ENCODE measurements around the gene STAT2. TPM values are rescaled to one million over a fixed set of nuclear protein-coding genes. Genes with fewer than 3 reads are reported as not detected.

Gene STAT2
- total and polyA plus RNA-seq, 4 donors = 64.8 to 218 (median 103) TPM

Small RNAs within 50 kb of the gene (small RNA-seq; reads per million reads assigned to genes)
- not detected for gene RNU7-40P (ENCODE audit: low replicate concordance)

Other genes with a start within 250 kb of the STAT2 start
- gene RPL41, start 243.5 kb downstream of the STAT2 start, total RNA-seq = 1,000 to 10,000 TPM; 1,569 to 3,132 TPM
- gene RPL41, start 243.5 kb downstream of the STAT2 start, polyA plus RNA-seq = 1,000 to 10,000 TPM; 4,690 to 5,737 TPM
- gene ZC3H10, start 241.8 kb downstream of the STAT2 start, total RNA-seq = 1 to 10 TPM; 2.5 to 7.9 TPM
- gene ZC3H10, start 241.8 kb downstream of the STAT2 start, polyA plus RNA-seq = 1 to 10 TPM; 3.1 to 3.5 TPM
- 100 to 1,000 TPM in 1 of 2 donors, 10 to 100 TPM in 1; 57.4 to 131 TPM for gene ESYT1, start 231.8 kb downstream of the STAT2 start, total RNA-seq
- 10 to 100 TPM; 23.5 to 71.0 TPM for gene ESYT1, start 231.8 kb downstream of the STAT2 start, polyA plus RNA-seq
- gene MYL6B, start 207.5 kb downstream of the STAT2 start, total RNA-seq = 10 to 100 TPM; 39.1 to 46.1 TPM
- gene MYL6B, start 207.5 kb downstream of the STAT2 start, polyA plus RNA-seq = 10 to 100 TPM; 20.7 to 40.3 TPM
- 1,000 to 10,000 TPM; 1,471 to 1,783 TPM for gene MYL6, start 201.7 kb downstream of the STAT2 start, total RNA-seq
- 1,000 to 10,000 TPM; 2,612 to 3,593 TPM for gene MYL6, start 201.7 kb downstream of the STAT2 start, polyA plus RNA-seq
- gene SMARCC2, start 170.6 kb downstream of the STAT2 start, total RNA-seq = 10 to 100 TPM; 66.5 to 97.5 TPM
- 10 to 100 TPM; 23.9 to 29.0 TPM for gene SMARCC2, start 170.6 kb downstream of the STAT2 start, polyA plus RNA-seq
- 10 to 100 TPM; 49.5 to 54.6 TPM for gene RNF41, start 138.2 kb downstream of the STAT2 start, total RNA-seq
- 10 to 100 TPM; 18.1 to 40.6 TPM for gene RNF41, start 138.2 kb downstream of the STAT2 start, polyA plus RNA-seq
- gene NABP2, start 135.8 kb downstream of the STAT2 start, total RNA-seq = 10 to 100 TPM; 11.3 to 31.4 TPM
- gene NABP2, start 135.8 kb downstream of the STAT2 start, polyA plus RNA-seq = 10 to 100 TPM; 22.1 to 23.8 TPM
- 1 to 10 TPM in 1 of 2 donors, under 1 TPM in 1; 0.71 to 1.1 TPM for gene SLC39A5, start 130.1 kb downstream of the STAT2 start, total RNA-seq
- under 1 TPM; 0.13 to 0.20 TPM for gene SLC39A5, start 130.1 kb downstream of the STAT2 start, polyA plus RNA-seq
- gene ANKRD52, start 101.7 kb downstream of the STAT2 start, total RNA-seq = 10 to 100 TPM; 25.9 to 38.1 TPM
- gene ANKRD52, start 101.7 kb downstream of the STAT2 start, polyA plus RNA-seq = 1 to 10 TPM; 9.2 to 9.9 TPM
- 10 to 100 TPM in 1 of 2 donors, 1 to 10 TPM in 1; 8.3 to 16.5 TPM for gene COQ10A, start 93.2 kb downstream of the STAT2 start, total RNA-seq
- gene COQ10A, start 93.2 kb downstream of the STAT2 start, polyA plus RNA-seq = 10 to 100 TPM in 1 of 2 donors, 1 to 10 TPM in 1; 5.8 to 18.1 TPM
- 100 to 1,000 TPM; 101 to 204 TPM for gene CS, start 59.8 kb downstream of the STAT2 start, total RNA-seq
- 10 to 100 TPM; 43.1 to 87.9 TPM for gene CS, start 59.8 kb downstream of the STAT2 start, polyA plus RNA-seq
- gene CNPY2, start 44.1 kb downstream of the STAT2 start, total RNA-seq = 100 to 1,000 TPM in 1 of 2 donors, 10 to 100 TPM in 1; 38.8 to 125 TPM
- gene CNPY2, start 44.1 kb downstream of the STAT2 start, polyA plus RNA-seq = 100 to 1,000 TPM; 128 to 153 TPM
- 10 to 100 TPM; 61.4 to 68.2 TPM for gene PAN2, start 26.1 kb downstream of the STAT2 start, total RNA-seq
- gene PAN2, start 26.1 kb downstream of the STAT2 start, polyA plus RNA-seq = 10 to 100 TPM; 22.4 to 43.0 TPM
- under 1 TPM; 0.34 to 0.77 TPM for gene IL23A, start 21.2 kb downstream of the STAT2 start, total RNA-seq
- gene IL23A, start 21.2 kb downstream of the STAT2 start, polyA plus RNA-seq = 1 to 10 TPM in 1 of 2 donors, under 1 TPM in 1; 0.43 to 4.0 TPM
- under 1 TPM in 1 of 2 donors, not detected in 1; 0.12 TPM for gene APOF, start 2.8 kb upstream of the STAT2 start, total RNA-seq
- gene APOF, start 2.8 kb upstream of the STAT2 start, polyA plus RNA-seq = not detected
- 10 to 100 TPM in 1 of 2 donors, 1 to 10 TPM in 1; 9.9 to 11.2 TPM for gene TIMELESS, start 89.3 kb upstream of the STAT2 start, total RNA-seq
- 1 to 10 TPM; 7.3 to 8.1 TPM for gene TIMELESS, start 89.3 kb upstream of the STAT2 start, polyA plus RNA-seq
- gene MIP, start 94.5 kb upstream of the STAT2 start, total RNA-seq = not detected
- gene MIP, start 94.5 kb upstream of the STAT2 start, polyA plus RNA-seq = under 1 TPM; 0.06 to 0.08 TPM
- gene SPRYD4, start 108.5 kb upstream of the STAT2 start, total RNA-seq = 1 to 10 TPM; 2.5 to 3.4 TPM
- 1 to 10 TPM; 2.0 to 2.2 TPM for gene SPRYD4, start 108.5 kb upstream of the STAT2 start, polyA plus RNA-seq
- 1 to 10 TPM; 2.6 to 4.8 TPM for gene GLS2, start 128.1 kb upstream of the STAT2 start, total RNA-seq
- 1 to 10 TPM; 1.1 to 4.5 TPM for gene GLS2, start 128.1 kb upstream of the STAT2 start, polyA plus RNA-seq
- 10 to 100 TPM; 56.3 to 71.0 TPM for gene RBMS2, start 161.7 kb upstream of the STAT2 start, total RNA-seq
- gene RBMS2, start 161.7 kb upstream of the STAT2 start, polyA plus RNA-seq = 10 to 100 TPM; 16.3 to 29.1 TPM

Data from lung (tissue), 5 donors.